Suprapubic skin (tissue), 4 donors: Measurements from ENCODE around the gene PIK3CB. TPM values are rescaled to one million over a fixed set of nuclear protein-coding genes. Genes with fewer than 3 reads are reported as not detected.

ENCODE experiments used
- DNase-seq, 2 donors: peaks; one replicate each; pipeline ENCODE4 v3.0.0-alpha.2; 2019; ENCODE audit warnings: low spot score in 2 of 2
- H3K27ac ChIP-seq: fragments of 200-600 bp; sonication (generic); one replicate; pipeline ENCODE4 v1.5.1; 2019
- H3K27me3 ChIP-seq: fragments of 200-600 bp; sonication (generic); one replicate; pipeline ENCODE4 v1.5.1; 2019
- H3K36me3 ChIP-seq: fragments of 200-600 bp; sonication (generic); one replicate; pipeline ENCODE4 v1.5.1; 2019
- H3K4me1 ChIP-seq: fragments of 200-600 bp; sonication (generic); one replicate; pipeline ENCODE4 v1.5.1; 2019
- H3K4me3 ChIP-seq: fragments of 200-600 bp; sonication (generic); one replicate; pipeline ENCODE4 v1.5.1; 2019; ENCODE audit warnings: mild to moderate bottlenecking
- H3K9me3 ChIP-seq: fragments of 200-600 bp; sonication (generic); one replicate; pipeline ENCODE4 v1.5.1; 2019
- CTCF ChIP-seq, 2 donors: fragments of 200-600 bp in 1 of 2; fragments of 450-650 bp in 1 of 2; sonication (generic) in 1 of 2; IDR thresholded peaks; one replicate each; pipeline ENCODE4 v1.5.1; 2016 to 2019; ENCODE audit warnings: antibody characterized with exemption in 2 of 2, mild to moderate bottlenecking in 1 of 2, moderate library complexity in 1 of 2
- EP300 ChIP-seq: sonication (generic); formaldehyde crosslinking; IDR thresholded peaks from one replicate; pipeline ENCODE4 v1.6.1; 2017; ENCODE audit warnings: antibody characterized with exemption
- POLR2A ChIP-seq, 2 donors: fragments of 450-650 bp; IDR thresholded peaks; one replicate each; pipeline ENCODE4 v1.6.1; 2017; ENCODE audit warnings: antibody characterized with exemption in 2 of 2, mild to moderate bottlenecking in 2 of 2, moderate library complexity in 2 of 2
- POLR2AphosphoS5 ChIP-seq, 3 donors: sonication (generic); formaldehyde crosslinking; IDR thresholded peaks; one replicate each; pipeline ENCODE4 v1.6.1; 2017; ENCODE audit warnings: antibody characterized with exemption in 3 of 3
- WGBS: methylation state at CpG from one replicate; pipeline ENCODE4 v1.1.5; 2018; 5-methylcytosine and 5-hydroxymethylcytosine counted together
- total RNA-seq, 4 donors: library from RNA; depleted of rRNA; stranded (reverse); fragments of >200 nt; gene quantifications; one replicate each; pipeline ENCODE4 v1.1.0, GENCODE V29; 2016

The PIK3CB gene
- total RNA-seq, 4 donors from 2014 or later, result 47.4 to 66.9 (median 53.2) TPM

GRCh38 chr3:138678874-138679392 lies 155.8 kb downstream of the PIK3CB start:
- TF ChIP-seq POLR2AphosphoS5 (IDR thresholded peaks at IDR 0.05), result no peak
- no peak for TF ChIP-seq CTCF (IDR thresholded peaks at IDR 0.05)
- no peak for TF ChIP-seq POLR2A (IDR thresholded peaks at IDR 0.05)
- no peak for TF ChIP-seq EP300
- no peak for DNase-seq
- Histone ChIP-seq H3K36me3 (peaks cover 79% of the 10 kb centered on the region), H3K27me3 (no peaks in the 10 kb centered on the region), H3K4me1 (no peaks in the 10 kb centered on the region), H3K4me3 (no peak overlapping the region), H3K9me3 (peaks cover 21% of the 10 kb centered on the region), H3K27ac (no peak overlapping the region)
- WGBS, result 89% methylated on average over 5 of the region's 5 CpGs

- peaks cover 78% of the 10 kb centered on the region for H3K36me3 ChIP-seq
These were observed 156.6 kb downstream of the PIK3CB start for GRCh38 chr3:138678086-138678485.

GRCh38 chr3:138675393-138675792 lies 159.3 kb downstream of the PIK3CB start:
- TF ChIP-seq CTCF (IDR thresholded peaks at IDR 0.05), result no peak
- no peak for TF ChIP-seq EP300
- no peak for TF ChIP-seq POLR2A (IDR thresholded peaks at IDR 0.05)
- no peak for TF ChIP-seq POLR2AphosphoS5 (IDR thresholded peaks at IDR 0.05)

More at GRCh38 chr3:138678086-138678485, 156.6 kb downstream of the PIK3CB start:
- peaks cover 21% of the 10 kb centered on the region for H3K9me3 ChIP-seq
- no peak overlapping the region for H3K27ac ChIP-seq
- 100% methylated on average over 1 of the region's 1 CpG for WGBS
- DNase-seq, result no peak
- TF ChIP-seq POLR2AphosphoS5 (IDR thresholded peaks at IDR 0.05), result no peak
- TF ChIP-seq CTCF (IDR thresholded peaks at IDR 0.05), result no peak
- TF ChIP-seq POLR2A (IDR thresholded peaks at IDR 0.05), result no peak
- TF ChIP-seq EP300, result no peak
- no peak overlapping the region for H3K4me3 ChIP-seq
- no peaks in the 10 kb centered on the region for H3K27me3 ChIP-seq
- H3K4me1 ChIP-seq, result no peaks in the 10 kb centered on the region

GRCh38 chr3:138673641-138674530 lies 160.8 kb downstream of the PIK3CB start:
- H3K27ac ChIP-seq, result no peak overlapping the region
- no peaks in the 10 kb centered on the region for H3K27me3 ChIP-seq
- TF ChIP-seq POLR2A (IDR thresholded peaks at IDR 0.05), result no peak
- TF ChIP-seq EP300, result no peak
- TF ChIP-seq CTCF (IDR thresholded peaks at IDR 0.05), result no peak
- H3K4me3 ChIP-seq, result no peak overlapping the region
- H3K4me1 ChIP-seq, result no peaks in the 10 kb centered on the region
- DNase-seq, result no peak
- H3K9me3 ChIP-seq, result peaks cover 21% of the 10 kb centered on the region
- WGBS, result 70% methylated on average over 4 of the region's 4 CpGs
- H3K36me3 ChIP-seq, result peaks cover 45% of the 10 kb centered on the region

More at GRCh38 chr3:138675393-138675792, 159.3 kb downstream of the PIK3CB start:
- Histone ChIP-seq H3K27me3 (no peaks in the 10 kb centered on the region), H3K9me3 (peaks cover 21% of the 10 kb centered on the region), H3K27ac (no peak overlapping the region), H3K36me3 (peaks cover 53% of the 10 kb centered on the region), H3K4me3 (no peak overlapping the region), H3K4me1 (no peaks in the 10 kb centered on the region)
- DNase-seq, result no peak
- 92% methylated on average over 1 of the region's 1 CpG for WGBS

GRCh38 chr3:138670407-138670806 lies 164.3 kb downstream of the PIK3CB start:
- Histone ChIP-seq H3K4me1 (no peaks in the 10 kb centered on the region), H3K4me3 (no peak overlapping the region), H3K9me3 (no peaks in the 10 kb centered on the region), H3K27ac (no peak overlapping the region), H3K36me3 (peaks cover 27% of the 10 kb centered on the region), H3K27me3 (no peaks in the 10 kb centered on the region)
- DNase-seq, result no peak
- TF ChIP-seq EP300 (no peak), POLR2AphosphoS5 (IDR thresholded peaks at IDR 0.05) (no peak), POLR2A (IDR thresholded peaks at IDR 0.05) (no peak)
